SK-N-MC (cell line): ENCODE data around the gene P3H1.

Source experiments
- EZH2 ChIP-seq: fragments of 200-600 bp; sonication (generic); IDR thresholded peaks from one replicate; pipeline ENCODE4 v1.6.1; 2017; ENCODE audit warnings: antibody characterized with exemption
- FOXP2 ChIP-seq: optimal IDR thresholded peaks from 2 replicates; pipeline ENCODE3; 2011; ENCODE audit warnings: mild to moderate bottlenecking, moderate library complexity; ENCODE audit not compliant: insufficient read depth; ENCODE audit errors: extremely low read length, control extremely low read depth
- POLR2AphosphoS5 ChIP-seq: IDR thresholded peaks from 2 replicates; pipeline ENCODE4 v1.6.1; 2012; ENCODE audit warnings: mild to moderate bottlenecking, low read depth, low read length, borderline replicate concordance

DNA sequence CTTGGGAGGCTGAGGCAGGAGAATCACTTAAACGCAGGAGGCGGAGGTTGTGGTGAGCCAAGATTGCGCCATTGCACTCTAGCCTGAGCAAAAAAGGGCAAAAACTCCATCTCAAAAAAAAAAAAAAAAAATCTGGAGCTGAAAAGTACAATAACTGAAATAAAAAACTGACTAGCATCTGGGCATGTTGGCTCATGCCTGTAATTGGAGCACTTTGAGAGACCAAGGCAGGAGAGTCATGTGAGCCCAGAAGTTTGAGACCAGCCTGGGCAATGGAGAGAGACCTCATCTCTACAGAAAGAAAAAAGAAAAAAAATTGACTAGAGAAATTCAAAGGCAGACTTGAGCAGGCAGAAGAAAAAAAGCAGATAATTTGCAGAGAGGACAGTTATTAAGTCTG, 44.9 kb downstream of the P3H1 start:
- TF ChIP-seq EZH2 (no peak), POLR2AphosphoS5 (no peak), FOXP2 (no peak)
